Measurements from ENCODE around the gene DENND10. TPM values are rescaled to one million over a fixed set of nuclear protein-coding genes. Genes with fewer than 3 reads are reported as not detected.
"Not testable (repeated sequence)": the region's sequence is repeated elsewhere in the genome, so short reads cannot be mapped to it uniquely, and the experiment has no call there.

Gene DENND10
- total RNA-seq, 1 experiment from 2014 or later, result 41.2 TPM

DNA sequence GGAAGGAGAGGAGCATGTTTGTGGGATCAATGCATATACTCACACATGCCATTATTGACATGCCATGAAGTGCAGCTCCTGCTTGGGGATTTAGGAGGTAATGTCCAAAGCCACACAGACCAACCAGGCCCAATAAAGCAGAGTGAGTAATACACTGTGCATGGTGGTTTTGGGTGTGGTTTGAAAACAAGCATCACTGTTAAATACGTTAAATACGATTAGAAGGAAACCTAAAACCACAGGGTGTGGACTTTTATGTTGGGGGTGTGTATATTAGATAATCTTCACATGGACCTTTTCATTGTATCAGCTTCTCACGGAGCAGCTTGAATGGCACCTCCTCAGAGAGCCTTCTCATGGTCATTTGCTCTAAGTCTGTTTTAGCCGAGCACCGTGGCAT, 12.9 kb upstream of the DENND10 start:
- TF ChIP-seq, protein P1, sequence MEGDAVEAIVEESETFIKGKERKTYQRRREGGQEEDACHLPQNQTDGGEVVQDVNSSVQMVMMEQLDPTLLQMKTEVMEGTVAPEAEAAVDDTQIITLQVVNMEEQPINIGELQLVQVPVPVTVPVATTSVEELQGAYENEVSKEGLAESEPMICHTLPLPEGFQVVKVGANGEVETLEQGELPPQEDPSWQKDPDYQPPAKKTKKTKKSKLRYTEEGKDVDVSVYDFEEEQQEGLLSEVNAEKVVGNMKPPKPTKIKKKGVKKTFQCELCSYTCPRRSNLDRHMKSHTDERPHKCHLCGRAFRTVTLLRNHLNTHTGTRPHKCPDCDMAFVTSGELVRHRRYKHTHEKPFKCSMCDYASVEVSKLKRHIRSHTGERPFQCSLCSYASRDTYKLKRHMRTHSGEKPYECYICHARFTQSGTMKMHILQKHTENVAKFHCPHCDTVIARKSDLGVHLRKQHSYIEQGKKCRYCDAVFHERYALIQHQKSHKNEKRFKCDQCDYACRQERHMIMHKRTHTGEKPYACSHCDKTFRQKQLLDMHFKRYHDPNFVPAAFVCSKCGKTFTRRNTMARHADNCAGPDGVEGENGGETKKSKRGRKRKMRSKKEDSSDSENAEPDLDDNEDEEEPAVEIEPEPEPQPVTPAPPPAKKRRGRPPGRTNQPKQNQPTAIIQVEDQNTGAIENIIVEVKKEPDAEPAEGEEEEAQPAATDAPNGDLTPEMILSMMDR (conservative IDR thresholded peaks at IDR 0.05; ENCODE audit: low read depth, low read length), result no peak
- no peak for TF ChIP-seq EZH2 (IDR thresholded peaks at IDR 0.05; ENCODE audit: borderline replicate concordance, low read depth, low read length, poor library complexity, severe bottlenecking)
- intact Hi-C loops (cut with micrococcal nuclease; ENCODE audit: unreplicated experiment), result no loop called here
- Histone ChIP-seq H3K9me3 (ENCODE audit: low read depth, low read length, poor library complexity, severe bottlenecking) (no peaks in the 10 kb centered on the region), H3K27me3 (replicated peaks; ENCODE audit: insufficient read depth, low read depth, low read length, poor library complexity) (no peaks in the 10 kb centered on the region), H3K36me3 (ENCODE audit: insufficient read depth, low read length, poor library complexity, severe bottlenecking) (no peaks in the 10 kb centered on the region), H3K4me3 (ENCODE audit: low read depth, low read length, poor library complexity, severe bottlenecking) (no peak overlapping the region), H3K4me1 (ENCODE audit: insufficient read depth, low read length, poor library complexity, severe bottlenecking) (no peaks in the 10 kb centered on the region), H3K27ac (ENCODE audit: low read depth, low read length, poor library complexity, severe bottlenecking) (no peak overlapping the region)
- no peak for DNase-seq (ENCODE audit: low spot score)
- POLR2A ChIA-PET (ENCODE audit: low non-redundant PET), result no interaction called here
- CTCF ChIA-PET, result no interaction called here
- BruUV-seq (replicated peaks), result no TSS peak

DNA sequence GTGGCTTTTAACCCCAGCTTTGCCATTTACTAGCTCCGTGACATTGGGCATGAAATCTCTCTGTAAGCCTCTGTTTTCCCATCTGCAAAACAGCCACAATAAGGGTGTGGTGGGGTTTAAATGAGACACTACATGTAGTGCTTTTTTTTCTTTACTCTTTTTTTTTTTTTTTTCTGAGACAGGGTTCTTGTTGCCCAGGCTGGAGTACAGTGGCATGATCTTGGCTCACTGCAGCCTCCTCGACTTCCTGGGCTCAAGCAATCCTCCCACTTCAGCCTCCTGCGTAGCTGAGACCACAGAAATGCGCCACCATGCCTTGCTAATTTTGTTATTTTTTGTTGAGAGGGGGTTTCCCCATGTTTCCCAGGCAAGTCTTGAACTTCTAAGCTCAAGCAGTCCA, 8.3 kb upstream of the DENND10 start:
- Histone ChIP-seq H3K4me1 (ENCODE audit: insufficient read depth, low read length, poor library complexity, severe bottlenecking) (no peaks in the 10 kb centered on the region), H3K27me3 (replicated peaks; ENCODE audit: insufficient read depth, low read depth, low read length, poor library complexity) (no peaks in the 10 kb centered on the region), H3K4me3 (ENCODE audit: low read depth, low read length, poor library complexity, severe bottlenecking) (no peak overlapping the region), H3K9me3 (ENCODE audit: low read depth, low read length, poor library complexity, severe bottlenecking) (no peaks in the 10 kb centered on the region), H3K27ac (ENCODE audit: low read depth, low read length, poor library complexity, severe bottlenecking) (no peak overlapping the region), H3K36me3 (ENCODE audit: insufficient read depth, low read length, poor library complexity, severe bottlenecking) (no peaks in the 10 kb centered on the region)
- POLR2A ChIA-PET (ENCODE audit: low non-redundant PET), result no interaction called here
- no peak for TF ChIP-seq EZH2 (IDR thresholded peaks at IDR 0.05; ENCODE audit: borderline replicate concordance, low read depth, low read length, poor library complexity, severe bottlenecking)
- TF ChIP-seq, protein P1 (conservative IDR thresholded peaks at IDR 0.05; ENCODE audit: low read depth, low read length), result no peak
- CTCF ChIA-PET, result no interaction called here
- DNase-seq (ENCODE audit: low spot score), result no peak
- no TSS peak for BruUV-seq (replicated peaks)
- intact Hi-C loops (cut with micrococcal nuclease; ENCODE audit: unreplicated experiment), result no loop called here

DNA sequence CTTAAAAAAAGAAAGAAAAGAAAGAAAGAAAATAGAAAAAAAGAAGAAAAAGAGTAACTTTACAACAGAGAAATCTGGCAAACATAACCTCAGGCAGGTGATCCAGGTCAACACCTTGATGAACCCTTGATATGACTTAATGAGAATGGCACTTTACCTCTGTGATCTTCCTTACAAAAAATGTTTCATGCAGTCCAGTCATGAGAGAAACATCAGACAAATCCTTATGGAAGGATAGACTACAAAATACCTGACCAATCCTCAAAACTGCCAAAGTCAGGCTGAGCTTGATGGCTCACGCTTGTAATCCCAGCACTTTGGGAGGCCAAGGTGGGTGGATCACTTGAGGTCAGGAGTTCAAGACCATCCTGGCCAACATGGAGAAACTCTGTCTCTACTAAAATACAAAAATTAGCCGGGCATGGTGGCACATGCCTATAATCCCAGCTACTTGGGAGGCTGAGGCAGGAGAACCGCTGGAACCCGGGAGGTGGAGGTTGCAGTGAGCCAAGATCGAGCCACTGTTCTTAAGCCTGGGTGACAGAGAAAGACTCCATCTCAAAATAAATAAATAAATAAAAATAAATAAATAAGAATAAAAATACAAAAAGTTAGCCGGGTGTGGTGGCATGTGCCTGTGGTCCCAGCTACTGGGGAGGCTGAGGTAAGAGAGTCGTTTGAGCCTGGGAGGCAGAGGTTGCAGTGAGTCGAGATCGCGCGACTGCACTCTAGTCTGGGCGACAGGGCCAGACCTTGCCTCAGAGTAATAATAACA, 7.1 kb upstream of the DENND10 start:
- H3K27ac ChIP-seq (ENCODE audit: low read depth, low read length, poor library complexity, severe bottlenecking); H3K27me3 ChIP-seq (replicated peaks; ENCODE audit: insufficient read depth, low read depth, low read length, poor library complexity); POLR2A ChIA-PET (ENCODE audit: low non-redundant PET); DNase-seq (ENCODE audit: low spot score); intact Hi-C loops (cut with micrococcal nuclease; ENCODE audit: unreplicated experiment); H3K9me3 ChIP-seq (ENCODE audit: low read depth, low read length, poor library complexity, severe bottlenecking); H3K4me3 ChIP-seq (ENCODE audit: low read depth, low read length, poor library complexity, severe bottlenecking); H3K36me3 ChIP-seq (ENCODE audit: insufficient read depth, low read length, poor library complexity, severe bottlenecking); BruUV-seq (replicated peaks); H3K4me1 ChIP-seq (ENCODE audit: insufficient read depth, low read length, poor library complexity, severe bottlenecking): not testable (repeated sequence)
- CTCF ChIA-PET, result interaction anchor here (0.6 kb wide), 1 partner anchor 88 kb away, joined by 4 read pairs; no protein-coding TSS in a partner anchor

DNA sequence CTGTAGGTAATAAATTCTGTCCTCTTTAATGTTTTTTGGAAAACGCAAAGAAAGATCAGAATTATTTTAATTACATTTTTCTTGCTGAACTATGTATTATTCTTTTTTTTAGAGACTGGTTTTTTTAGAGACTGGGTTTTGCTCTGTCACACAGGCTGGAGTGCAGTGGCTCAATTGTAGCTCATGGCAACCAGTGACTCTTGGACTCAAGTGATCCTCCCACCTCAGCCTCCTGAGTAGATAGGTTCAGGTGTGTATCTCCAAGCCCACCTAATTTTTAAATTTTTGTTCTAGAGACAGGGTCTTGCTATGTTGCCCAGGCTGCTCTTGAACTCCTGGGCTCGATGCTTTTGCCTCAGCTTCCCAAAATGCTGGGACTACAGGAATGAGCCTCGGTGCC, 5.3 kb upstream of the DENND10 start:
- no peaks in the 10 kb centered on the region for H3K4me1 ChIP-seq (ENCODE audit: insufficient read depth, low read length, poor library complexity, severe bottlenecking)
- TF ChIP-seq EZH2 (IDR thresholded peaks at IDR 0.05; ENCODE audit: borderline replicate concordance, low read depth, low read length, poor library complexity, severe bottlenecking), result no peak
- TF ChIP-seq, protein P1 (conservative IDR thresholded peaks at IDR 0.05; ENCODE audit: low read depth, low read length), result no peak
- ChIA-PET POLR2A (ENCODE audit: low non-redundant PET) (no interaction called here), CTCF (no interaction called here)
- intact Hi-C loops (cut with micrococcal nuclease; ENCODE audit: unreplicated experiment), result no loop called here
- no peaks in the 10 kb centered on the region for H3K36me3 ChIP-seq (ENCODE audit: insufficient read depth, low read length, poor library complexity, severe bottlenecking)
- no peak overlapping the region for H3K4me3 ChIP-seq (ENCODE audit: low read depth, low read length, poor library complexity, severe bottlenecking)
- H3K27me3 ChIP-seq (replicated peaks; ENCODE audit: insufficient read depth, low read depth, low read length, poor library complexity), result no peaks in the 10 kb centered on the region
- no peaks in the 10 kb centered on the region for H3K9me3 ChIP-seq (ENCODE audit: low read depth, low read length, poor library complexity, severe bottlenecking)
- DNase-seq (ENCODE audit: low spot score), result no peak
- no TSS peak for BruUV-seq (replicated peaks)
- H3K27ac ChIP-seq (ENCODE audit: low read depth, low read length, poor library complexity, severe bottlenecking), result no peak overlapping the region
